GM21381 (cell line): Measurements from ENCODE around the gene DOCK11.
A peak's percentile ranks its signal among the peaks of the same experiment; 100 is the strongest.

Source experiments
- ATAC-seq: cut with Tn5 transposase; IDR thresholded peaks from one replicate; pipeline ENCODE4 v1.9.1; 2021; ENCODE audit warnings: mild to moderate bottlenecking, moderate library complexity; ENCODE audit not compliant: unreplicated experiment

Gene DOCK11

GRCh38 chrX:118528071-118528737 lies 32.6 kb downstream of the DOCK11 start:
- ATAC-seq: peak; percentile 61

- no peak for ATAC-seq
Measured at GRCh38 chrX:118530219-118530911, 34.8 kb downstream of the DOCK11 start.

GRCh38 chrX:118534716-118535493 lies 39.3 kb downstream of the DOCK11 start:
- no peak for ATAC-seq

- peak; percentile 63 for ATAC-seq
Measured at GRCh38 chrX:118536204-118536603, 40.6 kb downstream of the DOCK11 start.

- ATAC-seq: peak; percentile 62
Measured at GRCh38 chrX:118536687-118537461, 41.3 kb downstream of the DOCK11 start.

- ATAC-seq: no peak
Measured at GRCh38 chrX:118538386-118538785, 42.8 kb downstream of the DOCK11 start.

DNA sequence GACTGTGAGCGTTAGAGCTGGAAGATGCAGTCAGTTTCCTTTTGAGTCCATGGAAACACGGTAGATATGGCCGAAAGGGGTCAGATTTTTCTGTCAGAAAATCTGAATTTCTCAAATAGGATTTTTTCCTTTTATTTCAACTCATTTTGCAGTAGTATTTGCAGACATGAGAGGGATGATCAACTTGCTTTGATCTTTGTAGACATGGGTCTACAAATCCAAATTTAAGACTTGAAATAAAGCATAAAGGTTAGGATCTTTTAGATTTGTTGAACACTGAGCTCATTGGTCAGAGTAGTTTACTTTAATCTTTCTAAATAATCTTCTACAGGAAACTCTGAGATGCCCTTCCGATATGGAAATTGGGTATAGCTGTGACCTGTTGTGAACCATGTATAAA lies 44.7 kb downstream of the DOCK11 start:
- no peak for ATAC-seq

- ATAC-seq: no peak
Measured at GRCh38 chrX:118541482-118541881, 45.9 kb downstream of the DOCK11 start.

DNA sequence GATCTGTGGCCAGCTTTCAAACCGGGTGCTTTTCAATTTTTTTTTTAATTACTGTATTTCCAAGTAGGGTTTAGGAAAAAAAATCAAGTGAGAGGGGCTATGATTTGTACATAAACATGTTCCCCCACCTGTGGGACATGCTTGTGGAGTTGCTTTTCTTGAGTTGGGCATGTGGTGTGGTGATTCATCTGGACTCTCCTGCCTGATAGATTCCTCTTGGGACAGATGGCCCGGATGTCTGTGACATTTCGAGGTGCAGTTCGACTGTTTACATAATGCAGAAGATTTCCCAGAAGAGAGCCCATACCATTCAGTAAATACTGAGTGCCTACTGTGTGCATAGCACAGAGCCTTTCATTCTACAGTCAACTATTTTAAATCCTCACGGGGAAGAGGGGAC lies 49.9 kb downstream of the DOCK11 start:
- no peak for ATAC-seq

- ATAC-seq: no peak
Measured at GRCh38 chrX:118548841-118549240, 53.2 kb downstream of the DOCK11 start.

DNA sequence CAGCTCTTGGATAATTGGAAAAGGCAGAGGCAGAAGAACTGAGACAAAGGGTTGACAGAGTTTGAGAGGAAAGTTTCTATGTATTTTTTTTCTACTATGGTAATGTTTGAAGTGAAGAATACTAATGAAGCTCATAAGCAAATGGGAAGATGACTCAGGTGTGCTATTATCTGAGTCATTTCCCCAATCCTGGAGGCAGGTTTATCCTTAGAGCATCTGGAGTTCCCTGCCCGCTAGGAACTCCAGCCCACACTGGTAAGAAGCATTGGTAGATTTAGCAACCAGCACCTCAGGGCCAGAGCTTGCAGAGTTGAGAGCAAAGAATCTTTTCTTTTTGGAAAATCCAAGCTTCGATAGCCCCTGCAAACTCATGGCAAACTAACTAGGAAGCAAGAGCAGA lies 55.2 kb downstream of the DOCK11 start:
- no peak for ATAC-seq

GRCh38 chrX:118551426-118551825 lies 55.8 kb downstream of the DOCK11 start:
- ATAC-seq: no peak

- ATAC-seq: no peak
Measured at GRCh38 chrX:118552121-118552900, 56.7 kb downstream of the DOCK11 start.

GRCh38 chrX:118553042-118553710 lies 57.6 kb downstream of the DOCK11 start:
- ATAC-seq: no peak

DNA sequence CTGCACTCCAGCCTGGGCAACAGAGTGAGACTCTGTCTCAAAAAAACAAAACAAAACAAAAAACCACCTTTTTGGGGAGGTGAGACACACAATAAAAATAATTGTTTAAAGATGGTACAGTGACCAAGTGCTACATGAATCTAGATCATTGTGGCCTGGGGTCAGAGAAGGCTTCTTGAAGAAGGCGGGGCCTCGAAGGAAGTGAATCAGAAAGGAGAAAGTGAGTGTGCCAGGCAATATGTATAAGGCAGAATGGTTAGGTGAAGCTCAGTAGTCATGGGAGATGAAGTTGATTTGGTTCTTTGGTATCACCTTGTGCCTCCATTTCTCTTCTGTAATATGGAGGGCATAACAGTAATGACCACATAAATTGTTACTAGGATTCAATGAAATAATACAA lies 58.9 kb downstream of the DOCK11 start:
- ATAC-seq: no peak

DNA sequence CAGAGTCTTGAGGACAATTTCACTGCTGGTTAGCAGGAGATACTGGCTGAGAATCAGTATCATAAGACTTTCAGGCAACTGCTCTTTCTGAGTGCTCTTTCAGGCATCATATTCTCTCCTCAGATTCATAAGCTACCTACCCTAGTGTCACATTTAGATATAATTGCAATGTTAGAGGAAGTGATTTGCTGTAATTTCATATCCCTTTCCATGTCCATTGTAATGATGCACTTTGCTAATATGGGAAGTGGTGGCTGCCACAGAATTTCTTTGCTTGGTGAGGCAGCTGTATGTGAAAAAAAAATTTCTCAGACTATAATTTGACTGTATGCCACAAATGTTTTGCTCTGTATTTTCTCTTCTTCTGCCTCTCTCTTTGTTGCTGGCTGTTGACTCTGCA lies 63.3 kb downstream of the DOCK11 start:
- ATAC-seq: no peak

DNA sequence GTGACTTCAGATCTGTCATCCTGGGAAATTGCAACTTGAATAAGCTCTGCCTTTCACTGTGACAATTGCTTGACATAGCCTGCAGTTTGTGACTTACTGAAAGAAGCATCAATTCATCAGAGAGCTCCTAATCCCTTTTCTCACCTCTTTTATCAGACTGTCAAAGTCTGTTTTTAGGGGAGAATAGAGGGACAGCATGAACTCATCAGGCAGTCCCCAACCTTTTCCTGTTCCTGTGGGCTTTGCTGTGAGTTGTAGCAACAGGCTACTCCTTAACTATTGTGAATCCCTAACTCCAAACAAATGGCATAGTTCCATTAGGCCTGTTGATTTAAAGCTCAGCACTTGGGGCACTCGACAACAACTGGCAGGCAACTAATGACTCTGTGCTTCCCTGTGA lies 64.9 kb downstream of the DOCK11 start:
- no peak for ATAC-seq

DNA sequence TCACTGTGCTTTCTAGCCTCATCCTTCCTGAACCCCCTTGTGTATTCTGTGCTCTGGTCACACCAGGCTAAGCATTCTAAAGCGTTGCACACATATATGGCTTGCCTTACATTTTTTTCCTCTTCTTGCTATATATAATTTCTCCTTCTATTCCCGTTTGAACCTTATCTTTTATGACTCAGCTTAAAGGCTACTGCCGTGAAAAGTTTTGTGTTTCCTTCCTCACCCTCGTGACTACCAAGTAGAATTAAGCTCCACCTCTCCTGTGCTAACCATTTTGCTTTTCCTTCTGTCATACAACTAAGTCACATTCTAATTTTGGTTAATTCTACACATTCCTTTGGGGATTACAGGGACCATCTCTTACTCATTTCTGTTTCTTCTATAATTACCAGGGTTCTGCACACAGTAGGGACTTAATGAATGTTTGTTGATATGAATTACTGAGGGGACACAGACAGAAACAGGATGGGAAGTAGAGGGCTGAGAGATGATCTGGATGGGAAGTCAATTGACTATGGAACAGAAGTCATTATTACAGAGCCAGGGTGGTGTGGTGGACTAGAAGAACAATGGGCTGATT lies 67.1 kb downstream of the DOCK11 start:
- ATAC-seq: no peak

GRCh38 chrX:118564498-118564897 lies 68.9 kb downstream of the DOCK11 start:
- no peak for ATAC-seq
